Left lobe of liver (tissue), 2 donors: Measurements from ENCODE around the gene SPAG4. TPM values are rescaled to one million over a fixed set of nuclear protein-coding genes. Genes with fewer than 3 reads are reported as not detected.
A peak's percentile ranks its signal among the peaks of the same experiment; 100 is the strongest.

Source experiments
- ATAC-seq: fragments of 200-7000 bp; cut with Tn5 transposase; one replicate; pipeline ENCODE4 v1.9.1; 2020; ENCODE audit warnings: mild to moderate bottlenecking, moderate library complexity
- DNase-seq: peaks from one replicate; pipeline ENCODE4 v3.0.0-alpha.2; 2020; ENCODE audit warnings: low spot score
- total RNA-seq: library from RNA; stranded (reverse); gene quantifications from one replicate; pipeline ENCODE4 v1.2.1, GENCODE V29; 2021
- donor health status: DM: no; HTN: no; CAD: no; lungs with moderate emphysema.
- donor health status: DM: no; HTN: yes; CAD: no.

The SPAG4 gene
- total RNA-seq, 1 donor from 2014 or later: 4.7 TPM

DNA sequence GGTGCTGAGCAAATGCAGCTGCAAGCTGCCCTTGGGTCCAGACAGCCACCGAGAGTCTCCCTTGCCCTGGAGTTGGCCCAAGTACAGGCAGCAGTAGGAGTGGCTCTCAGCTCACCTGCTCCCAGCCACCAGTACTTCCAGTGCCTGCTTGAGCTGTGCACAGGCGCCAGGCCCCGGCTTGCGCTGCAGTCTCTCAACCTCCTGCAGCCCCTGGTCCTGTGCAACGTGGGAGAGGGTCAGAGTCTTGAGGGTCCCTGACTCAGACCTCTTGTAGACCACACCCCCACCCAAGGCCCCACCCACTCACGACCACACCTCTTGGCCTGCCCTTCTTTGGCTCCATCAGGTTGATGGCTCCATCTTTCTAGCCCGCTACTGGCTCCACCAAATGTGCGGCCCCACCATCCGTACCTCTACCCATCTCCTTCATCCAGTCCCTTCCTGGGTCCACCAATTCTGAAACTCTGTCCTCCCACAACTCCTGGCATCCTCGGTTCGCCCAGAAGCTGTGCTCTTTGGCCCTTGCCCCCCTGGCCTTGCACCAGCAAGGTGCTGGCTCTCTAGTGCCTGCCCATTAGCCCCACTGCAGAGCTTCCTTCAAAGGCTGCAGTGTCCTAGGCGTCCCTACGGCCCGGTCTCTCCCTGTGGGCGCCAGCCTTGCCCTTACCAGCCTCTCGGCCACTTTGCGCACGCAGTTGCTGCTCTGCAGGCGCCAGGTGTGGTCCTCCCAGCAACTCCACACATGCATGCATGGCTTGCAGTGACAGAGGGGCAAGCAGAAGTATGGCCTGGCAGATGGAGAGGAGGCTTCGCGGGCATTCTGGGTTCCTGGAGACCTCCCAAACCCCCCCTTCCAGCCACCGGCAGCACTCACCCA is 16.5 kb upstream of the SPAG4 start:
- ATAC-seq: peak; percentile 31
- DNase-seq: no peak

GRCh38 chr20:35599776-35600120 is 15.9 kb upstream of the SPAG4 start:
- DNase-seq (no peak), ATAC-seq (no peak)

GRCh38 chr20:35600176-35600992 is 15.2 kb upstream of the SPAG4 start:
- no peak for DNase-seq
- ATAC-seq: no peak

DNA sequence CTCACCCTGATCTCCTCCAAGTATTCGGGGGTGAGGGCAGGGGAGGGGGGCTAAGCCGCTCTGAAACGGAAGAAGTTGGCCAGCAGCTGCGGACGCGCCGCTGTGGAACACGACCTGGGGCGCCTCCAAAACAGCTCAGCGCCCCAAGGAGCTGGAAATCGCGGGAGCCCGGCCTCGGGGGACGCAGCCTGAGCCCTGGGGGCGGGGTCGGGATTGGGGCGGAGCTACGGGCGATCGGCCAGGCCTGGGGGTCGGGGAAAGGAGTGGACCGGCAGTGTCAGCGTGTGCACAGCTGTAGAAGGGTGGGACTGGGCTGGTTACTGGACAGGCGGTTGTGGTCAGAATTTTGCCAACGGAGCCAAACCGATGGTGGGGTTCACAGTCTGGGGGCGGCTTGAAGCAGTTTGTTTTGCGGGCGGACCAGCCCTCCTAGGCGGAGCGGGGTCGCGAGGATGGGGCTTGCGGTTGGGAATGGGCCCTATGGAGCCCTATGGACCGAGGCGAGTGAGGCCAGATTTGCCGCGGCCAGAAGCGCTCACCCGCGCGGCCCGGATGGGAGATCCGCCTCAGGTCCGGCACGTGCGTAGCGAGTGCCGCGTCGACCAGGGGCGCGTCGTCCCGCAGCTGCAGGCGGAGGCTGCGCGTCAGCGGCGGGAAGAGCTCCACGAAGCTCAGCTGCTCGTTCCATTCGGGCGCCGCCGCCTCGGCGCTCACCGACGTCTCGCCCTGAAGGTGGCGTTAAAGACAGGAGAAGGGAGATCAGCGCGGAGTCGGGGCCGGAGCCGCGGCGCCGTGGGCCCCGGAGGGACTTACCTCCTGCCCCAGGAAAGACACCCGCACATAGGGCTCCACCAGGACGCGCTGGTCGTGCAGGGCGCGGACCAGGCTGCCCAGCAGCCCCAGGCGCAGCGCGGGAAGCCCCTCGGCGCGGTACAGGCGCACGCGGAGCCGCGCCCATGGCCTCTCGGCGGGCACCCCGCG is 14.3 kb upstream of the SPAG4 start:
- peak; percentile 70 for DNase-seq
- ATAC-seq: peak; percentile 93

- no peak for ATAC-seq
- DNase-seq: no peak
These were observed 13.6 kb upstream of the SPAG4 start for GRCh38 chr20:35601990-35602389.

- DNase-seq (no peak), ATAC-seq (no peak)
These were observed 12.7 kb upstream of the SPAG4 start for GRCh38 chr20:35602851-35603495.

- ATAC-seq (no peak), DNase-seq (no peak)
These were observed 11.8 kb upstream of the SPAG4 start for GRCh38 chr20:35603695-35604448.

DNA sequence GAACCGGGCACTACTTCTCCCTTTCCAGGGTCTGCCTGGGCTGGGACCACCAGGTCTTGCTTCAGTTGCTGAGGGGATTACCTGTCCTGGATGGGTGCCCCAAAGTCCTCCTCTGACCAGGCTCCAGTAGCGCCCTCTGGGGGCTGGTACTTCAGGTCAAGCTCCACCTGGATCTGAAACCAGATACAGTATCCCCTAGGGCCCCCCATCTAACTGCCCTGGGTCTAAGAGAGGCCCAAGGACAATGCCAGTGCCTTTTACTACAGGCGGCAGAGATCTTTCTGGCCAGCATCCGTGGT is 11.2 kb upstream of the SPAG4 start:
- DNase-seq: no peak
- ATAC-seq: no peak

GRCh38 chr20:35606127-35606526 is 9.5 kb upstream of the SPAG4 start:
- DNase-seq (no peak), ATAC-seq (no peak)

- no peak for ATAC-seq
- DNase-seq: no peak
These were observed 8.5 kb upstream of the SPAG4 start for GRCh38 chr20:35607003-35607735.

GRCh38 chr20:35610833-35611427 is 4.7 kb upstream of the SPAG4 start:
- ATAC-seq (no peak), DNase-seq (no peak)

DNA sequence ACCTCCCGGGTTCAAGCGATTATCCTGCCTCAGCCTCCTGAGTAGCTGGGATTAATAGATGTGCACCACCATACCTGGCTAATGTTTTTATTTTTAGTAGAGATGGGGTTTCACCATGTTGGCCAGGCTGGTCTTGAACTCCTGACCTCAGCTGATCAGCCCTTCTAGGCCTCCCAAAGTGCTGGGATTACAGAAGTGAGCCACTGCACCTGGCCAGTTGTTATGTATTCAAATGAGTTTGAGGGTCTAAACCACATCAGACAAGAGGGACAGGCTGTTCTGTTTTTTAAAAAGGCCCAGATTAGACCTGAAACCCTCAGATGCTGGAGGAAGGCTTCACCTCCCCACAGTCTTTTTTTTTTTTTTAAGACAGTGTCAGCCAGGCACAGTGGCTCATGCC is 4.1 kb upstream of the SPAG4 start:
- no peak for ATAC-seq
- DNase-seq: no peak

DNA sequence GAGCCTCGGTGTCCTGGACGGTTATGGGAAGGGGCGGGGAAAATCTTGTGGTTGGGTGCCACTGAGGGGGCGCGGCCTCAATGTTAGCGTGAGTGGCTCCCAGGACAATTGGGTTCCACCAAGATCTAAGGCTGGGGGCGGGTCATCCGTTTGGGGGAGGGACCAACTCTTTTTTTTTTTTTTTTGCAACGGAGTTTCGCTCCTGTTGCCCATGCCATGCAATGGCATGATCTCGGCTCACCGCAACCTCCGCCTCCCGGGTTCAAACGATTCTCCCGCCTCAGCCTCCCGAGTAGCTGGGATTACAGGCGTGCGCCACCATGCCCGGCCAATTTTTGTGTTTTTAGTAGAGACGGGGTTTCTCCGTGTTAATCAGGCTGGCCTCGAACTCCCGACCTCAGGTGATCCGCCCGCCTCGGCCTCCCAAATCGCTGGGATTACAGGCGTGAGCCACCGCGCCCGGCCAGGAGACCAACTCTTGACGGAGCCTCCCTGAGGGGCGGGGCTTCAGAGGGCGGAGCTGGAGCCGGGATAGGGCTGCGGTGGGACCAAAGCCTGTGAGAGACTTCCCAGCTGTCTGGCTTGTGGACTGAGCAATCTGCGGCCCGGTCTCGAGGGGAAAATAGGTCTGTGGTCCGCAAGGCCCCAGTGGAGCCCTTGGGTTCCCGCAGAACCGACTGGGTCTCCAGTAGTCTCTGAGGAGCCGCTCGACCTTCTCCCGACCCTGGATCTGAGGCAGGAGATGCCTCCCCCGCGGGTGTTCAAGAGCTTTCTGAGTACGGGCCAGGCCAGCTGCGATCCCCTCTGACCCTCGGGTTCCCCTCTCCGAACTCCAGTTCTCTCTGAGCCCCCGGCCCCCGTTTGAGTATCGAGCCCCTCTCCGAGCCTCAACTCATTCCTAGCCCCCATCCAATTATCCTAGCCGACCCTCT is 1.1 kb downstream of the SPAG4 start:
- DNase-seq: peak; percentile 85
- ATAC-seq: peak; percentile 58

DNA sequence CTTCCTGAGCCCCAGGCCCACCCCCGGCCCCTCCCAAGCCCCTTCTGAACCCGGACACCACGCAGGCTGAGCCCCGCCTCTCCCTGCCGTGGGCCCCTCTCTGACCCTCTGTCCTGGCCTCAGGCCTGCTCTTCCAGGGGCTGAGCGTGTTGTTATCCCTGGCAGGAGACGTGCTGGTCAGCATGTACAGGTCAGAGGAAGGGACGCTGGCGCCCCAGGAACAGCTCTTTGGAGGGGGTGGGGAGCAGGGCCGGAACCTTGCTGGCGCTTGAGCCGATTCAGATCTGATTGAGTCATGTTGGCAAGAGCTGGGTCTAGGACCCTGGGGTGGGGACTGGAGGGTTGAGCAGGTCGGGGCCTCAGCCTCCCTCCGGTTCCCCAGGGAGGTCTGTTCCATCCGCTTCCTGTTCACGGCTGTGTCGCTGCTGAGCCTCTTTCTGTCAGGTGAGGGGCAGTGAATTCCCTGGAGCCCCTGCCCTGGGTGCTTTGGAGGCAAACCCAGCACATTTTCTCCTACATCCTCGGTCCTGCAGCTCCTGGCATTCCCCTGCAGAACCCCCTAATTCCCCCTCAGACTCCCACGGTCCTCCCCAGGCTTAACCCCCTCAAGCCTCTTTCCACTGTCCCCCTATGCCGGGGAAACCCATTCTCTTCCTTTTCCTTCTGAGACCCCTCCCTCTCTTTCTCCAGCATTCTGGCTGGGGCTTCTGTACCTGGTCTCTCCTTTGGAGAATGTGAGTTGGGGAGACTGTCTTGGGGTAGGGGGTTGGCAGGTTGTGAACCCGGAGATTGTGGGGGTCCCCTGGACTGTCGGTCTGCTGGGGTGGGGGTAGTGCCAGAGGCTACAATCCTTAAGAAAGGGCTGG is 2.0 kb downstream of the SPAG4 start:
- peak; percentile 65 for DNase-seq
- ATAC-seq: peak; percentile 8

- ATAC-seq: no peak
- DNase-seq: no peak
These were observed 2.9 kb downstream of the SPAG4 start for GRCh38 chr20:35618263-35619131.
